AG20443 (cell line): ENCODE results near the gene WWP2.
"Not testable (repeated sequence)": the region's sequence is repeated elsewhere in the genome, so short reads cannot be mapped to it uniquely, and the experiment has no call there.

Experiments used
- DNase-seq: peaks from one replicate; pipeline ENCODE4 v3.0.0; 2012; ENCODE audit warnings: low spot score, mixed read lengths

The WWP2 gene

GRCh38 chr16:69831212-69832123 is 69.3 kb downstream of the WWP2 start:
- peak; percentile 40 for DNase-seq

- DNase-seq, result no peak
Measured at GRCh38 chr16:69833357-69834282, 71.5 kb downstream of the WWP2 start.

- no peak for DNase-seq
Measured at GRCh38 chr16:69834807-69835466, 72.8 kb downstream of the WWP2 start.

- DNase-seq, result no peak
Measured at GRCh38 chr16:69836257-69836656, 74.1 kb downstream of the WWP2 start.

GRCh38 chr16:69837380-69837779 is 75.2 kb downstream of the WWP2 start:
- no peak for DNase-seq

GRCh38 chr16:69838489-69838888 is 76.4 kb downstream of the WWP2 start:
- no peak for DNase-seq

GRCh38 chr16:69839240-69839688 is 77.1 kb downstream of the WWP2 start:
- DNase-seq, result no peak

- no peak for DNase-seq
Measured at GRCh38 chr16:69839798-69840409, 77.8 kb downstream of the WWP2 start.

GRCh38 chr16:69840975-69841374 is 78.8 kb downstream of the WWP2 start:
- no peak for DNase-seq

- DNase-seq, result no peak
Measured at GRCh38 chr16:69844441-69844840, 82.3 kb downstream of the WWP2 start.

GRCh38 chr16:69845181-69845580 is 83.0 kb downstream of the WWP2 start:
- no peak for DNase-seq

- DNase-seq, result no peak
Measured at GRCh38 chr16:69847643-69848042, 85.5 kb downstream of the WWP2 start.

GRCh38 chr16:69848637-69849545 is 86.8 kb downstream of the WWP2 start:
- DNase-seq, result peak; percentile 96

- DNase-seq, result no peak
Measured at GRCh38 chr16:69851491-69852240, 89.5 kb downstream of the WWP2 start.

- DNase-seq, result no peak
Measured at GRCh38 chr16:69852815-69853214, 90.7 kb downstream of the WWP2 start.

GRCh38 chr16:69853481-69853880 is 91.3 kb downstream of the WWP2 start:
- DNase-seq, result no peak

- DNase-seq, result not testable (repeated sequence)
Measured at GRCh38 chr16:69854776-69855175, 92.6 kb downstream of the WWP2 start.

- no peak for DNase-seq
Measured at GRCh38 chr16:69855592-69855991, 93.5 kb downstream of the WWP2 start.

GRCh38 chr16:69858191-69859104 is 96.3 kb downstream of the WWP2 start:
- DNase-seq, result no peak
